ENCODE data around the gene RPA1. TPM values are rescaled to one million over a fixed set of nuclear protein-coding genes. Genes with fewer than 3 reads are reported as not detected.

RPA1 gene
- total RNA-seq, 1 donor from 2014 or later: 83.0 TPM

GRCh38 chr17:1920948-1921351 lies 91.1 kb downstream of the RPA1 start:
- no peak for ATAC-seq
- intact Hi-C loops (cut with DNase I): no loop called here
- DNase-seq (ENCODE audit: low spot score): no peak

DNA sequence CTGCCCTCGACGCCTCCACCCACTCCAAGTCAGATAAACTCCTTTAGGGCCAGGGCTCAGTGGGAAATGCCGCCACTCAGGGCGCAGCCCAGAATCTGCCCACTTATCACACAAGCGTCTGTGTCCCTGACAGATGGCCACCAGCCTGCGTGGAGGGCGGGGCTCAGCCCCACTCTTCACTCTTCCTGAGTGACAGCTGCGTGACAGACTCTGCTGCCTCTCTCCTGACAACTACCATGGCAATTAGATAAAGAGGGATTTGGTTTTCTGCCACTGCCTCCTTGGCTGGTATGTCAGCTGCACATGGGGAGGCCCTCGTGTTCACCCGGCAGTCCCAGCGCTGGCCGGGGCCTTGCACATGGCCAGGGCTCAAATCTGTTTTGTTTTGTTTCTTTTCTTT lies 99.2 kb downstream of the RPA1 start:
- ATAC-seq: no peak
- no peak for DNase-seq (ENCODE audit: low spot score)
- intact Hi-C loops (cut with DNase I): no loop called here

DNA sequence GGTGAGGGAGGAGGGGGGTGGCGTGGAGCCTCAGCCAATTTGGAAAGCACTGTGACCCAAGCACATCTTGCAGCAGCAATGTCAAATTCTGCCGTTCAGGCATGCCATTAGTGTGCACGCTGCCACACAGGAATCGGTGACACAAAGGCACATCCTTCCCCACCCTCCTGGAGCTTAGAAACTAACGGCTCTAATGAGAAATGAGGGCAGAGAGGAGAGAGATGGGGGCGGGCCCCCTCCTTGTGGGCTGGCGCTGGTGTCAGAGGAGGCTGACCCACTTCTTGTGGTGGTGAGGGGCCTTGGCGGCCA lies 100.5 kb downstream of the RPA1 start:
- ATAC-seq (no peak), DNase-seq (ENCODE audit: low spot score) (no peak)
- intact Hi-C loops (cut with DNase I): no loop called here

- intact Hi-C loops (cut with DNase I): no loop called here
- no peak for DNase-seq (ENCODE audit: low spot score)
- peak; percentile 79 for ATAC-seq
These were observed 102.2 kb downstream of the RPA1 start for GRCh38 chr17:1931844-1932579.

GRCh38 chr17:1933875-1934715 lies 104.3 kb downstream of the RPA1 start:
- ATAC-seq (no peak), DNase-seq (ENCODE audit: low spot score) (no peak)
- intact Hi-C loops (cut with DNase I): no loop called here

- no peak for DNase-seq (ENCODE audit: low spot score)
- intact Hi-C loops (cut with DNase I): no loop called here
- no peak for ATAC-seq
These were observed 105.1 kb downstream of the RPA1 start for GRCh38 chr17:1934901-1935300.

DNA sequence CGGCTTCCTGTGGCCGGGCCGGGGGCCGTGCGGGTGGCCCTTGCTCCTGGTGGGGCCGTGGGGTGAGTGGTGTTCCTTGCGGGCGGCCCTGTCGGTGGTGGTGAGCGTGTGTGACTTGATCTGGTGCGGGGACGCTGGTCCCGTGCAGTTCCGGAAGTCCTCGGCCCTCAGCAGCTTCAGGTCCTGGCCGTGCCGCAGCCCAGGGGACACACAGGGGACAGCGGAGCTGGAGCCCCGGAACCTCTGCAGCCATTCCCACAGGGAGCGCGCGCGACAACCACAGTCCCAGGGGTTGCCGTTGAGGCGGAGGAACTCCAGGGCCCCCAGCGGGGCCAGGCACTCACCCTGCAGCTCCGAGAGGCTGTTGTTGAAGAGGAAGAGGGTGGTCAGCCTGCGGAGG lies 107.0 kb downstream of the RPA1 start:
- ATAC-seq (no peak), DNase-seq (ENCODE audit: low spot score) (no peak)
- intact Hi-C loops (cut with DNase I): no loop called here

DNA sequence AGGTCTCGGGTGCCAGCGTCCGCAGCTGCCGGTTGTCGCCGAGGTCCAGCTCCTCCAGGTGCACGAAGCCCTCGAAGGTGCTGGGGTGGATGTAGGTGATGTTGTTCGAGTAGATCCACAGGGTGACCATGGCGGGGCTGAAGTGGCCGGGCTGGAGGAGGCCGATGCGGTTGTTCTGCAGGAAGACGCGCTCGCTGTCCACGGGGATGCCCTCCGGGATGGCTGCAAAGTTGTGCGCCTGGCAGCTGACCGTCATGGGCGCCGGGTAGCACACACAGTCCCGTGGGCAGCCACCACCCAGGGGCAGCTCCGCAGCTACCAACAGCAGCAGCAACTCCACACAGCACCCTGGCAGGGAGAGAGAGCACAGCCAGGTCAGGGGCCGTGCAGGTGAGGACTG lies 107.7 kb downstream of the RPA1 start:
- intact Hi-C loops (cut with DNase I): no loop called here
- ATAC-seq (no peak), DNase-seq (ENCODE audit: low spot score) (no peak)

- intact Hi-C loops (cut with DNase I): no loop called here
- DNase-seq (ENCODE audit: low spot score): no peak
- no peak for ATAC-seq
These were observed 110.4 kb downstream of the RPA1 start for GRCh38 chr17:1939981-1940809.

DNA sequence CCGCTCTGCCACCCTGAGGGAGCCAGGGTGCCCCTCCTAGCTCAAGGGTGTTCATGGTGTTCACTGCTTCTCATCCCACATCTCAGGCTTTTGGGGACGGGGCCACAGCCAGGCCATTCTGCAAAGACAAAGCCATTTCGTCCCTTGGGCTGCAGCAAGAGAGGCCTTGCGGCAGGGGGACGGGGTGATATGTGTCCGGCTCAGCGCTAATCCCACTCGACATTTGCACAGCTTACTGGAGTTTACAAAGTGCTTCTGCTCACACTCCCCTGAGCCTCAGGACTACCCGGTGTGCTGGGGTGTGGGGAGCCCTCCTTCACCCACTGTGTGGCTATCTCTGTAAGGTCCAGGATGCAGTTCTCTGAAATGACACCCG lies 111.0 kb downstream of the RPA1 start:
- intact Hi-C loops (cut with DNase I): no loop called here
- no peak for ATAC-seq
- DNase-seq (ENCODE audit: low spot score): no peak

GRCh38 chr17:1941272-1942065 lies 111.7 kb downstream of the RPA1 start:
- intact Hi-C loops (cut with DNase I): no loop called here
- peak; percentile 27 for ATAC-seq
- DNase-seq (ENCODE audit: low spot score): no peak

- intact Hi-C loops (cut with DNase I): no loop called here
- ATAC-seq (peak; percentile 5), DNase-seq (ENCODE audit: low spot score) (no peak)
These were observed 112.2 kb downstream of the RPA1 start for GRCh38 chr17:1942066-1942365.

- intact Hi-C loops (cut with DNase I): no loop called here
These were observed 113.0 kb downstream of the RPA1 start for GRCh38 chr17:1942666-1943435.

GRCh38 chr17:1943436-1943831 lies 113.6 kb downstream of the RPA1 start:
- ATAC-seq: no peak
- intact Hi-C loops (cut with DNase I): no loop called here

More at GRCh38 chr17:1942666-1943435, 113.0 kb downstream of the RPA1 start:
- DNase-seq (ENCODE audit: low spot score) (no peak), ATAC-seq (no peak)

DNA sequence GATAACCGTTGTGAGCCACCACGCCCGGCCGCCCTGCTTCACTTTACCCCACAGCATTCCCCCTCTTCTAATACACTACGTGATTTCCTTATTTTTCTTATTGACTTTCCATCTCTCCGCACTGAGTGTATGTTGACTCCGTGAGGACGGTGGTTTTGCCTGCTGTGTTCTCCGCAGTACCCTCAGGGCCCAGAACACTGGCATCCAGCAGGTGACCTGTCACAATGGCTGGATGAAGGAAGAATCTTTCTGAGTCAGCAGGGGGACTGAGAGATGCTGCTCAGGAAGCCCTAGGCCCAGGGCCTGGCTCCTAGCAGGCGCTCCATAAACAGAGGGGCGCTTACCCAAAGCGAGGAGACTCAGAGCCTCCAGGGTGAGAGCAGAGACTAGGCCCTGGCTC lies 115.8 kb downstream of the RPA1 start:
- no peak for DNase-seq (ENCODE audit: low spot score)
- intact Hi-C loops (cut with DNase I): no loop called here
- ATAC-seq: no peak

More at GRCh38 chr17:1943436-1943831, 113.6 kb downstream of the RPA1 start:
- no peak for DNase-seq (ENCODE audit: low spot score)

- no peak for DNase-seq (ENCODE audit: low spot score)
- ATAC-seq: no peak
- intact Hi-C loops (cut with DNase I): no loop called here
These were observed 116.5 kb downstream of the RPA1 start for GRCh38 chr17:1946021-1946932.

DNA sequence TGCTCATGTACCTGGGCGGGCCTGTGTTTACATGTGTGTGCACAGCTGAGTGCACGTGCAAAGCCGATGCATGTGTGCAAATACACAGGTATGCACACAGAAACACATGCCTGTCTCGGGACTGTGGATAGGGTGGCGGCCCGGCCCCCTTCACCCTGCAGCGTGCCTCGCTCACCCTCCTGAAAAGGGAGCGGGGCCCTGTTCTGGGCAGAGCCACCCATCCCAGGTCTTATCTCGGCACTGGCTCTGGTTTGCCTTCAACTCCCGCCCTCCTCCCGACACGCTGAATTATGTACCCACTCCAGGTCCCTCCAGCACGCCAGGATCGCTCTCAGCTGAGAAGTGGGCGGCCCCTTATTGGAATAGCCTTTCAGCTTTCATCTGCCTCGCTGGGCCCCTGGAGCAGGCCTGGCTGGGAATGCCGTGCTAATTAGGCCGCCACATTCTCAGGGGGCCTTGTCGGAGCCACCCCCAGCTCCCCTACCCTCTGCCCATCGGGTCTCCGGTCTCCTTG lies 117.5 kb downstream of the RPA1 start:
- intact Hi-C loops (cut with DNase I): no loop called here
- DNase-seq (ENCODE audit: low spot score) (no peak), ATAC-seq (no peak)

All from sciatic nerve (tissue), 2 donors.